IMR-90 (cell line): ENCODE measurements around the gene NACC2. TPM values are rescaled to one million over a fixed set of nuclear protein-coding genes. Genes with fewer than 3 reads are reported as not detected.

ENCODE experiments used
- ATAC-seq: fragments of 200-7000 bp; cut with Tn5 transposase; 2 replicates; pipeline ENCODE4 v1.9.1; 2020; ENCODE audit warnings: low read depth, mild to moderate bottlenecking, moderate library complexity
- BruUV-seq: library from RNA; stranded (reverse); fragments of 400-500 nt; replicated peaks from 2 replicates; lab custom pipeline; 2021; lab: Mats Ljungman, UMichigan
- CTCF ChIA-PET: fragments of 300-600 bp; formaldehyde crosslinking; extraction: SDS; loops from one replicate; lab custom pipeline; 2021; ENCODE audit warnings: antibody characterized with exemption; lab: Yijun Ruan, JAX
- POLR2A ChIA-PET: fragments of 300-600 bp; sonication (Branson Sonifier 250); formaldehyde crosslinking; loops from one replicate; lab custom pipeline; 2022; ENCODE audit warnings: antibody characterized with exemption; ENCODE audit not compliant: unreplicated experiment; lab: Charles Lee
- DNase-seq: peaks from one replicate; pipeline ENCODE4 v3.0.0; 2013
- H2AFZ ChIP-seq: replicated peaks from 2 replicates; pipeline ENCODE3; 2013; ENCODE audit warnings: low read length, mild to moderate bottlenecking; ENCODE audit not compliant: poor library complexity
- H2AK5ac ChIP-seq: 2 replicates; pipeline ENCODE4 v1.6.1; 2013; ENCODE audit warnings: low read depth, low read length, inconsistent platforms
- H2AK9ac ChIP-seq: replicated peaks from 2 replicates; pipeline ENCODE3; 2013; ENCODE audit warnings: mild to moderate bottlenecking, low read depth, low read length, moderate library complexity; ENCODE audit not compliant: poor library complexity
- H2BK120ac ChIP-seq: 2 replicates; pipeline ENCODE4 v1.6.1; 2013; ENCODE audit warnings: low read depth, low read length, inconsistent platforms
- H2BK15ac ChIP-seq: 3 replicates; pipeline ENCODE4 v1.6.1; 2013; ENCODE audit warnings: low read depth, low read length, inconsistent platforms
- H2BK20ac ChIP-seq: 2 replicates; pipeline ENCODE4 v1.6.1; 2013; ENCODE audit warnings: low read depth, mild to moderate bottlenecking, inconsistent platforms, low read length, moderate library complexity
- H2BK5ac ChIP-seq: 2 replicates; pipeline ENCODE4 v1.6.1; 2013; ENCODE audit warnings: mild to moderate bottlenecking, low read depth, low read length, inconsistent platforms; ENCODE audit not compliant: poor library complexity, severe bottlenecking
- H3K14ac ChIP-seq: replicated peaks from 2 replicates; pipeline ENCODE4 v1.6.1; 2013; ENCODE audit warnings: low read depth, low read length, inconsistent platforms
- H3K18ac ChIP-seq: 2 replicates; pipeline ENCODE4 v1.6.1; 2013; ENCODE audit warnings: low read depth, low read length, control low read depth
- H3K23ac ChIP-seq: 2 replicates; pipeline ENCODE4 v1.6.1; 2013; ENCODE audit warnings: low read depth, low read length, inconsistent platforms
- H3K27ac ChIP-seq: 2 replicates; pipeline ENCODE4 v1.5.1; 2013; ENCODE audit warnings: mild to moderate bottlenecking, control low read depth, low read length; ENCODE audit not compliant: insufficient read depth
- H3K27me3 ChIP-seq: 2 replicates; pipeline ENCODE4 v1.6.1; 2013; ENCODE audit warnings: low read length; ENCODE audit not compliant: control insufficient read depth, insufficient read depth
- H3K36me3 ChIP-seq: 2 replicates; pipeline ENCODE4 v1.6.1; 2013; ENCODE audit warnings: low read length, mixed read lengths; ENCODE audit not compliant: control insufficient read depth, insufficient read depth
- H3K4ac ChIP-seq: 2 replicates; pipeline ENCODE4 v1.6.1; 2013; ENCODE audit warnings: low read depth, low read length, inconsistent platforms
- H3K4me1 ChIP-seq: 2 replicates; pipeline ENCODE4 v1.6.1; 2013; ENCODE audit warnings: low read length, mixed read lengths; ENCODE audit not compliant: control insufficient read depth, insufficient read depth
- H3K4me2 ChIP-seq: 2 replicates; pipeline ENCODE4 v1.6.1; 2013; ENCODE audit warnings: low read depth, mild to moderate bottlenecking, control low read depth, low read length, moderate library complexity
- H3K4me3 ChIP-seq: 2 replicates; pipeline ENCODE4 v1.5.1; 2013; ENCODE audit warnings: low read depth, mild to moderate bottlenecking, control low read depth, low read length, moderate library complexity; ENCODE audit not compliant: insufficient read depth
- H3K56ac ChIP-seq: 2 replicates; pipeline ENCODE4 v1.6.1; 2013; ENCODE audit warnings: low read length, inconsistent platforms; ENCODE audit not compliant: insufficient read depth; ENCODE audit errors: extremely low read depth
- H3K79me1 ChIP-seq, 2 experiments: 2 replicates each; pipeline ENCODE4 v1.6.1; 2013; ENCODE audit warnings: low read length in 2 of 2, inconsistent platforms in 1 of 2, low read depth in 1 of 2
- H3K9ac ChIP-seq: 2 replicates; pipeline ENCODE4 v1.6.1; 2013; ENCODE audit warnings: low read depth, low read length, control low read depth
- H3K9me1 ChIP-seq: 2 replicates; pipeline ENCODE4 v1.6.1; 2013; ENCODE audit warnings: low read length, inconsistent platforms; ENCODE audit not compliant: insufficient read depth
- H3K9me3 ChIP-seq: 2 replicates; pipeline ENCODE4 v1.6.1; 2013; ENCODE audit warnings: low read length; ENCODE audit not compliant: control insufficient read depth, insufficient read depth
- H4K20me1 ChIP-seq: 2 replicates; pipeline ENCODE4 v1.6.1; 2013; ENCODE audit warnings: low read length, inconsistent platforms; ENCODE audit not compliant: insufficient read depth
- H4K5ac ChIP-seq: 2 replicates; pipeline ENCODE4 v1.6.1; 2013; ENCODE audit warnings: mild to moderate bottlenecking, low read depth, low read length, control low read depth
- H4K8ac ChIP-seq, 2 experiments: 2 replicates each; pipeline ENCODE4 v1.6.1; 2013; ENCODE audit warnings: low read depth in 2 of 2, low read length in 2 of 2, control low read depth in 1 of 2, inconsistent platforms in 1 of 2
- H4K91ac ChIP-seq: 2 replicates; pipeline ENCODE4 v1.6.1; 2013; ENCODE audit warnings: low read depth, low read length, inconsistent platforms; ENCODE audit not compliant: insufficient read depth
- BHLHE40 ChIP-seq: fragments of 150-350 bp; IDR thresholded peaks from 2 replicates; pipeline ENCODE4 v1.6.1; 2016; ENCODE audit warnings: mild to moderate bottlenecking, low read depth, low read length
- CEBPB ChIP-seq: IDR thresholded peaks from 2 replicates; pipeline ENCODE4 v1.6.1; 2012; ENCODE audit warnings: low read depth, low read length, improper control_type of control experiment
- CHD1 ChIP-seq: IDR thresholded peaks from 2 replicates; pipeline ENCODE4 v1.6.1; 2012; ENCODE audit warnings: low read depth, low read length, improper control_type of control experiment
- CTCF ChIP-seq: conservative IDR thresholded peaks from 2 replicates; pipeline ENCODE4 v1.5.1; 2012; ENCODE audit warnings: mild to moderate bottlenecking, low read depth, low read length, improper control_type of control experiment
- FOS ChIP-seq: fragments of 150-350 bp; IDR thresholded peaks from 2 replicates; pipeline ENCODE4 v1.6.1; 2016; ENCODE audit warnings: low read depth, low read length
- MAFK ChIP-seq: IDR thresholded peaks from 2 replicates; pipeline ENCODE4 v1.6.1; 2012; ENCODE audit warnings: low read depth, low read length, improper control_type of control experiment
- MAZ ChIP-seq: IDR thresholded peaks from 2 replicates; pipeline ENCODE4 v1.6.1; 2012; ENCODE audit warnings: low read depth, mild to moderate bottlenecking, low read length, improper control_type of control experiment, moderate library complexity, borderline replicate concordance
- MXI1 ChIP-seq: IDR thresholded peaks from 2 replicates; pipeline ENCODE4 v1.6.1; 2012; ENCODE audit warnings: low read depth, mild to moderate bottlenecking, low read length, moderate library complexity, borderline replicate concordance
- NFE2L2 ChIP-seq: fragments of 150-350 bp; IDR thresholded peaks from 2 replicates; pipeline ENCODE4 v1.6.1; 2016; ENCODE audit warnings: low read depth, mild to moderate bottlenecking, low read length
- POLR2A ChIP-seq: IDR thresholded peaks from 2 replicates; pipeline ENCODE4 v1.6.1; 2012; ENCODE audit warnings: mild to moderate bottlenecking, low read depth, low read length
- RAD21 ChIP-seq: IDR thresholded peaks from 2 replicates; pipeline ENCODE4 v1.6.1; 2012; ENCODE audit warnings: low read length, improper control_type of control experiment
- RCOR1 ChIP-seq: IDR thresholded peaks from 2 replicates; pipeline ENCODE4 v1.6.1; 2012; ENCODE audit warnings: mild to moderate bottlenecking, low read length, improper control_type of control experiment; ENCODE audit not compliant: insufficient replicate concordance
- RFX5 ChIP-seq: IDR thresholded peaks from 2 replicates; pipeline ENCODE4 v1.8.0; 2012; ENCODE audit warnings: low read depth, mild to moderate bottlenecking, low read length, moderate library complexity
- SMC3 ChIP-seq: fragments of 150-350 bp; IDR thresholded peaks from 2 replicates; pipeline ENCODE4 v1.6.1; 2016; ENCODE audit warnings: low read depth, mild to moderate bottlenecking, antibody characterized with exemption, low read length, moderate library complexity
- WGBS, 2 experiments: methylation state at CpG; one replicate each; pipeline versions ENCODE4 v1.1.5 to v1.1.7; 2013; ENCODE audit warnings: missing lambda C conversion rate in 2 of 2; ENCODE audit not compliant: insufficient read length in 1 of 2; ENCODE audit errors: extremely low coverage in 2 of 2; 5-methylcytosine and 5-hydroxymethylcytosine counted together
- dilution Hi-C: fragments of 300-500 bp; cut with HindIII; formaldehyde crosslinking; loops from one replicate; pipeline ENCODE4 v1.14.3; 2018; ENCODE audit warnings: low sequenced_read_pairs; ENCODE audit not compliant: unreplicated experiment
- in situ Hi-C: fragments of 300-500 bp; cut with MboI; formaldehyde crosslinking; loops from 3 replicates; pipeline ENCODE4 v1.14.3; 2019; ENCODE audit warnings: low sequenced_read_pairs, inconsistent platforms, mixed read lengths
- intact Hi-C: fragments of 100-400 bp; cut with micrococcal nuclease; formaldehyde crosslinking; loops from 2 replicates; pipeline ENCODE4 v1.10.0; 2022
- polyA plus RNA-seq, 3 experiments: library from polyadenylated mRNA; depleted of rRNA; stranded (reverse); fragments of >200 nt; gene quantifications; 2 replicates each; pipeline ENCODE4 v1.2.3, GENCODE V29; 2012; ENCODE audit warnings: low replicate concordance in 1 of 3
- total RNA-seq: library from RNA; depleted of rRNA; stranded (reverse); fragments of >200 nt; gene quantifications from 2 replicates; pipeline ENCODE4 v1.2.3, GENCODE V29; 2012
- TF ChIP-seq, protein P1 (sequence below): fragments of 150-350 bp; IDR thresholded peaks from 2 replicates; pipeline ENCODE4 v1.6.1; 2016; ENCODE audit warnings: low read depth, mild to moderate bottlenecking, low read length, moderate library complexity, borderline replicate concordance
- TF ChIP-seq, protein P2 (sequence below): fragments of 150-350 bp; IDR thresholded peaks from 2 replicates; pipeline ENCODE4 v1.6.1; 2017; ENCODE audit warnings: mild to moderate bottlenecking, antibody characterized with exemption, low read length, low read depth

The NACC2 gene
- total and polyA plus RNA-seq, 2 of the 4 experiments (the other 2 are of a cell fraction): 7.9 to 19.0 TPM

GRCh38 chr9:135963938-135964337, 131.2 kb downstream of the NACC2 start:
- Histone ChIP-seq H2AK9ac (peak overlapping the region; percentile 17), H3K27me3 (no peaks in the 10 kb centered on the region; the same call in 1 of the 2 replicates), H3K18ac (no peak overlapping the region), H3K4ac (no peak overlapping the region), H3K9me1 (peaks cover 3% of the 10 kb centered on the region; the same call in 1 of the 2 replicates), H4K5ac (no peak overlapping the region), H3K4me1 (no peaks in the 10 kb centered on the region; the same call in none of the 2 replicates), H2BK15ac (no peak overlapping the region), H3K4me2 (no peak overlapping the region), H2BK20ac (no peak overlapping the region), H4K8ac (no peak overlapping the region), H3K23ac (no peak overlapping the region), H3K56ac (no peak overlapping the region), H2BK5ac (no peak overlapping the region), H2AFZ (no peak overlapping the region), H4K91ac (no peak overlapping the region), H2BK120ac (no peak overlapping the region), H3K9me3 (no peaks in the 10 kb centered on the region), H3K14ac (no peak overlapping the region), H4K20me1 (peaks cover 15% of the 10 kb centered on the region), H2AK5ac (no peak overlapping the region), H3K4me3 (no peak overlapping the region), H3K36me3 (no peaks in the 10 kb centered on the region), H3K9ac (no peak overlapping the region), H3K27ac (no peak overlapping the region), H3K79me1 (peaks cover 13 to 20% of the 10 kb centered on the region in 2 experiments; a peak in 3 of 4 replicates)
- TF ChIP-seq, protein P1, sequence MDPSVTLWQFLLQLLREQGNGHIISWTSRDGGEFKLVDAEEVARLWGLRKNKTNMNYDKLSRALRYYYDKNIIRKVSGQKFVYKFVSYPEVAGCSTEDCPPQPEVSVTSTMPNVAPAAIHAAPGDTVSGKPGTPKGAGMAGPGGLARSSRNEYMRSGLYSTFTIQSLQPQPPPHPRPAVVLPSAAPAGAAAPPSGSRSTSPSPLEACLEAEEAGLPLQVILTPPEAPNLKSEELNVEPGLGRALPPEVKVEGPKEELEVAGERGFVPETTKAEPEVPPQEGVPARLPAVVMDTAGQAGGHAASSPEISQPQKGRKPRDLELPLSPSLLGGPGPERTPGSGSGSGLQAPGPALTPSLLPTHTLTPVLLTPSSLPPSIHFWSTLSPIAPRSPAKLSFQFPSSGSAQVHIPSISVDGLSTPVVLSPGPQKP: no peak
- no peak for TF ChIP-seq RCOR1
- no peak for TF ChIP-seq CHD1
- no peak for TF ChIP-seq BHLHE40
- no peak for TF ChIP-seq MAZ
- TF ChIP-seq, protein P2, sequence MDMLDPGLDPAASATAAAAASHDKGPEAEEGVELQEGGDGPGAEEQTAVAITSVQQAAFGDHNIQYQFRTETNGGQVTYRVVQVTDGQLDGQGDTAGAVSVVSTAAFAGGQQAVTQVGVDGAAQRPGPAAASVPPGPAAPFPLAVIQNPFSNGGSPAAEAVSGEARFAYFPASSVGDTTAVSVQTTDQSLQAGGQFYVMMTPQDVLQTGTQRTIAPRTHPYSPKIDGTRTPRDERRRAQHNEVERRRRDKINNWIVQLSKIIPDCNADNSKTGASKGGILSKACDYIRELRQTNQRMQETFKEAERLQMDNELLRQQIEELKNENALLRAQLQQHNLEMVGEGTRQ: no peak
- TF ChIP-seq POLR2A: no peak
- TF ChIP-seq MAFK: no peak
- TF ChIP-seq CEBPB: no peak
- no peak for TF ChIP-seq NFE2L2
- TF ChIP-seq RFX5: no peak
- TF ChIP-seq RAD21: no peak
- no peak for TF ChIP-seq MXI1
- TF ChIP-seq FOS: no peak
- no peak for TF ChIP-seq SMC3
- no peak for TF ChIP-seq CTCF
- dilution Hi-C loops (no loop called here), in situ Hi-C loops (loop anchor here (5.0 kb wide), 1 partner anchor 158 kb away; no protein-coding TSS in a partner anchor), intact Hi-C loops (loop anchor here (5.0 kb wide), 1 partner anchor 262 kb away; the partner anchor contains the start of gene KCNT1)
- POLR2A ChIA-PET: no interaction called here
- ATAC-seq (no peak), DNase-seq (no peak)
- no TSS peak for BruUV-seq
- WGBS, 2 experiments: no CpG with 5 or more reads among the region's 10 CpGs
- CTCF ChIA-PET: no interaction called here
